ENCODE data around the gene ANKMY1. TPM values are rescaled to one million over a fixed set of nuclear protein-coding genes. Genes with fewer than 3 reads are reported as not detected.

The ANKMY1 gene
- total and polyA plus RNA-seq, 2 of the 13 experiments (the other 11 are each of a cell fraction or from before 2014, with no cell fraction given) = 11.7 to 18.8 TPM

- no peak for TF ChIP-seq PRDM10 (CRISPR knock-in tag; IDR thresholded peaks at IDR 0.05; ENCODE audit: low read depth)
- 0 out of 2 replicates have a peak, but pooled peaks have one; percentile 7 for TF ChIP-seq ZNF331 (CRISPR knock-in tag; IDR thresholded peaks at IDR 0.05)
- TF ChIP-seq MYC (CRISPR knock-in tag; IDR thresholded peaks at IDR 0.05; ENCODE audit: borderline replicate concordance) = peak; percentile 65
- TF ChIP-seq MAF1 (CRISPR knock-in tag; IDR thresholded peaks at IDR 0.05; ENCODE audit: borderline replicate concordance) = no peak
- TF ChIP-seq ZNF124 (CRISPR knock-in tag; IDR thresholded peaks at IDR 0.05) = no peak
- TF ChIP-seq ARID4A (CRISPR knock-in tag; IDR thresholded peaks at IDR 0.05; ENCODE audit: borderline replicate concordance) = peak; percentile 70
- 0 out of 2 replicates have a peak, but pooled peaks have one; percentile 13 for TF ChIP-seq ZMAT3 (CRISPR knock-in tag; conservative IDR thresholded peaks at IDR 0.05)
- no peak for TF ChIP-seq LCORL (IDR thresholded peaks at IDR 0.05)
- peak; percentile 36; the same call in 1 of the 2 replicates for TF ChIP-seq LCORL (CRISPR knock-in tag; IDR thresholded peaks at IDR 0.05)
- TF ChIP-seq TFDP1 (CRISPR knock-in tag; IDR thresholded peaks at IDR 0.05; ENCODE audit: borderline replicate concordance) = peak; percentile 19; the same call in 1 of the 2 replicates
- TF ChIP-seq FOXM1 (CRISPR knock-in tag; IDR thresholded peaks at IDR 0.05) = no peak
- TF ChIP-seq ZNF512B (CRISPR knock-in tag; IDR thresholded peaks at IDR 0.05; ENCODE audit: borderline replicate concordance) = no peak; the same call in 1 of the 2 replicates
- TF ChIP-seq YY1 (IDR thresholded peaks at IDR 0.05; ENCODE audit: insufficient read depth, insufficient replicate concordance, low read depth, low read length) = no peak
- TF ChIP-seq ZNF883 (CRISPR knock-in tag; IDR thresholded peaks at IDR 0.05; ENCODE audit: not compliant biosample characterization) = peak; percentile 23
- TF ChIP-seq ZNF274 (CRISPR knock-in tag; IDR thresholded peaks at IDR 0.05) = peak; percentile 83
- TF ChIP-seq ZNF788 (CRISPR knock-in tag; IDR thresholded peaks at IDR 0.05; ENCODE audit: borderline replicate concordance) = 0 out of 2 replicates have a peak, but pooled peaks have one; percentile 20
Measured at GRCh38 chr2:240567872-240568677, 10.3 kb upstream of the ANKMY1 start, which contains the start of gene RNPEPL1 (continued).

Data from HepG2 (cell line).